A204.1 (cell line): ENCODE data around the gene RET.

Experiments used
- FAIRE-seq: peaks from 2 replicates; lab custom pipeline; 2012; peaks lifted over from hg19 to GRCh38; lab: Jason Lieb, UNC

The RET gene

GRCh38 chr10:43121444-43121843 lies 44.6 kb downstream of the RET start:
- FAIRE-seq, result no peak

GRCh38 chr10:43122096-43122495 lies 45.2 kb downstream of the RET start:
- no peak for FAIRE-seq

GRCh38 chr10:43122826-43123225 lies 46.0 kb downstream of the RET start:
- FAIRE-seq, result no peak

- no peak for FAIRE-seq
These were observed 46.7 kb downstream of the RET start for GRCh38 chr10:43123361-43124093.

- FAIRE-seq, result no peak
These were observed 47.2 kb downstream of the RET start for GRCh38 chr10:43124094-43124521.

GRCh38 chr10:43124574-43125273 lies 47.9 kb downstream of the RET start:
- no peak for FAIRE-seq

GRCh38 chr10:43125274-43125845 lies 48.5 kb downstream of the RET start:
- FAIRE-seq, result no peak

GRCh38 chr10:43125881-43126731 lies 49.2 kb downstream of the RET start:
- FAIRE-seq, result no peak

- FAIRE-seq, result no peak
These were observed 50.0 kb downstream of the RET start for GRCh38 chr10:43126759-43127424.

- FAIRE-seq, result no peak
These were observed 50.6 kb downstream of the RET start for GRCh38 chr10:43127442-43127841.

- FAIRE-seq, result no peak
These were observed 51.5 kb downstream of the RET start for GRCh38 chr10:43128331-43128730.

- no peak for FAIRE-seq
These were observed 52.3 kb downstream of the RET start for GRCh38 chr10:43128958-43129706.

GRCh38 chr10:43130770-43131171 lies 53.9 kb downstream of the RET start:
- no peak for FAIRE-seq

- FAIRE-seq, result no peak
These were observed 54.4 kb downstream of the RET start for GRCh38 chr10:43131256-43131655.

- no peak for FAIRE-seq
These were observed 55.0 kb downstream of the RET start for GRCh38 chr10:43131906-43132305.

GRCh38 chr10:43132867-43133787 lies 56.3 kb downstream of the RET start:
- no peak for FAIRE-seq

- FAIRE-seq, result no peak
These were observed 57.4 kb downstream of the RET start for GRCh38 chr10:43134126-43134905.

GRCh38 chr10:43135064-43135463 lies 58.2 kb downstream of the RET start:
- no peak for FAIRE-seq

GRCh38 chr10:43135656-43136055 lies 58.8 kb downstream of the RET start:
- no peak for FAIRE-seq
